HG03097 (cell line): ENCODE measurements around the gene CSE1L.
"Not testable (repeated sequence)": the region's sequence is repeated elsewhere in the genome, so short reads cannot be mapped to it uniquely, and the experiment has no call there.

Experiments
- ATAC-seq: cut with Tn5 transposase; IDR thresholded peaks from one replicate; pipeline ENCODE4 v1.9.1; 2021; ENCODE audit not compliant: unreplicated experiment, low FRiP score

CSE1L gene

GRCh38 chr20:49046087-49046900 lies at the start of gene CSE1L:
Gene CSE1L, plus strand, starts transcription at chr20:49046312. Its CDS starts 12,152 bp downstream, at chr20:49058464.
- peak; percentile 90 for ATAC-seq

- no peak for ATAC-seq
These were observed 45.9 kb upstream of the CSE1L start for GRCh38 chr20:48999890-49000870.

- ATAC-seq: no peak
These were observed 44.4 kb upstream of the CSE1L start for GRCh38 chr20:49001741-49002140.

- ATAC-seq: no peak
These were observed 39.6 kb upstream of the CSE1L start for GRCh38 chr20:49006446-49006980.

GRCh38 chr20:49009899-49010631 lies 36.0 kb upstream of the CSE1L start:
- ATAC-seq: no peak

- ATAC-seq: no peak
These were observed 21.9 kb upstream of the CSE1L start for GRCh38 chr20:49024220-49024619.

GRCh38 chr20:49028177-49028576 lies 17.9 kb upstream of the CSE1L start:
- not testable (repeated sequence) for ATAC-seq

- no peak for ATAC-seq
These were observed 17.4 kb upstream of the CSE1L start for GRCh38 chr20:49028684-49029083.

- ATAC-seq: no peak
These were observed 16.9 kb upstream of the CSE1L start for GRCh38 chr20:49029203-49029602.

GRCh38 chr20:49030954-49031619 lies 15.0 kb upstream of the CSE1L start:
- ATAC-seq: no peak

- ATAC-seq: no peak
These were observed 13.7 kb upstream of the CSE1L start for GRCh38 chr20:49032455-49032854.

- ATAC-seq: no peak
These were observed 11.9 kb upstream of the CSE1L start for GRCh38 chr20:49034070-49034732.

GRCh38 chr20:49037962-49038387 lies 8.1 kb upstream of the CSE1L start:
- ATAC-seq: no peak

GRCh38 chr20:49039854-49040253 lies 6.3 kb upstream of the CSE1L start:
- ATAC-seq: no peak

- ATAC-seq: no peak
These were observed 3.1 kb upstream of the CSE1L start for GRCh38 chr20:49043000-49043399.

GRCh38 chr20:49045440-49046086 lies 549 bp upstream of the CSE1L start:
- peak; percentile 10 for ATAC-seq

- no peak for ATAC-seq
These were observed 6.2 kb downstream of the CSE1L start for GRCh38 chr20:49052334-49052733.

GRCh38 chr20:49054056-49054643 lies 8.0 kb downstream of the CSE1L start:
- ATAC-seq: peak; percentile 43
